Articular chondrocyte of knee joint (primary cell): Measurements from ENCODE around the gene SELENOH. TPM values are rescaled to one million over a fixed set of nuclear protein-coding genes. Genes with fewer than 3 reads are reported as not detected.

Experiments
- small RNA-seq: library from RNA; depleted of rRNA; stranded (forward); fragments of <200 nt; gene quantifications from one replicate; pipeline ENCODE3, GENCODE V24; 2012
- total RNA-seq: library from RNA; depleted of rRNA; stranded (reverse); fragments of >200 nt; gene quantifications from 2 replicates; pipeline ENCODE4 v1.2.3, GENCODE V29; 2012

Gene SELENOH, protein sequence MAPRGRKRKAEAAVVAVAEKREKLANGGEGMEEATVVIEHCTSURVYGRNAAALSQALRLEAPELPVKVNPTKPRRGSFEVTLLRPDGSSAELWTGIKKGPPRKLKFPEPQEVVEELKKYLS
- total RNA-seq, result 59.8 and 69.5 TPM in 2 replicates

DNA sequence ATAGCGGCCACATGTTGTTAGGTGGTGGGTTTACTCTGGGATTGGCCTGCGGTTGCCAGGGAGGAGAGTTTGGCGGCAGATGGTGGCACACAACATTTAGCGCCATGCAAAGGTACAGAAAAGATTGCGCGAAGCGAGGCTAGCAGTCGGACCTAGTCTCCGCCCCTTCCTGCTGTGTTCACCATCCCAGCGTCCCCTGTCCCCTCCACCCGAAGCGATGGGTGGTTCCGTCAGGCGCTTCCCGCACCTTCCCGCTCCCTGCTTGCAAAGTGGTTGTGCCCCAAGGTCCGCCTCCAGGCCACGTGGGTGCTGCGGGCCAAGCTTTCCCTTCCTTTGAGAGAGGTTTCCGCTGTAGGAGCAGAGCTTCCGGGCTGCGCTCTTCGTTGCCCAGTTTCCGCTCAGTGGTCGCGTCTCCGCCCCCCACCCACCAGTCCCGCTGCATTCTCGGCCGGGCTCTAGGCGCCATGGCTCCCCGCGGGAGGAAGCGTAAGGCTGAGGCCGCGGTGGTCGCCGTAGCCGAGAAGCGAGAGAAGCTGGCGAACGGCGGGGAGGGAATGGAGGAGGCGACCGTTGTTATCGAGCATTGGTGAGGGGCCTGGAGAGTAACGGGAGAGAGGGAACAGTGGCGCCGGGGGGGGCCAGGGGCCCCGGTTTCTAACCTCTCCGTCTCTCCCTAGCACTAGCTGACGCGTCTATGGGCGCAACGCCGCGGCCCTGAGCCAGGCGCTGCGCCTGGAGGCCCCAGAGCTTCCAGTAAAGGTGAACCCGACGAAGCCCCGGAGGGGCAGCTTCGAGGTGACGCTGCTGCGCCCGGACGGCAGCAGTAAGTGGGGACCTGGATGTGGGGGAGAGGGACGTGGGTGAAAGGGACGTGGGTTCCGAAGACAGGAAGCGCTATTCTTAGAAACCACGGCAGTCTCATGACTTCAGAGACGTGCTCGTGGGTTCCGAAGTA is at the start of gene SELENOH:
Gene SELENOH, plus strand, starts transcription at position 360 of the 955 bp plus-strand sequence. Its CDS starts 105 bp downstream, at position 465.

DNA sequence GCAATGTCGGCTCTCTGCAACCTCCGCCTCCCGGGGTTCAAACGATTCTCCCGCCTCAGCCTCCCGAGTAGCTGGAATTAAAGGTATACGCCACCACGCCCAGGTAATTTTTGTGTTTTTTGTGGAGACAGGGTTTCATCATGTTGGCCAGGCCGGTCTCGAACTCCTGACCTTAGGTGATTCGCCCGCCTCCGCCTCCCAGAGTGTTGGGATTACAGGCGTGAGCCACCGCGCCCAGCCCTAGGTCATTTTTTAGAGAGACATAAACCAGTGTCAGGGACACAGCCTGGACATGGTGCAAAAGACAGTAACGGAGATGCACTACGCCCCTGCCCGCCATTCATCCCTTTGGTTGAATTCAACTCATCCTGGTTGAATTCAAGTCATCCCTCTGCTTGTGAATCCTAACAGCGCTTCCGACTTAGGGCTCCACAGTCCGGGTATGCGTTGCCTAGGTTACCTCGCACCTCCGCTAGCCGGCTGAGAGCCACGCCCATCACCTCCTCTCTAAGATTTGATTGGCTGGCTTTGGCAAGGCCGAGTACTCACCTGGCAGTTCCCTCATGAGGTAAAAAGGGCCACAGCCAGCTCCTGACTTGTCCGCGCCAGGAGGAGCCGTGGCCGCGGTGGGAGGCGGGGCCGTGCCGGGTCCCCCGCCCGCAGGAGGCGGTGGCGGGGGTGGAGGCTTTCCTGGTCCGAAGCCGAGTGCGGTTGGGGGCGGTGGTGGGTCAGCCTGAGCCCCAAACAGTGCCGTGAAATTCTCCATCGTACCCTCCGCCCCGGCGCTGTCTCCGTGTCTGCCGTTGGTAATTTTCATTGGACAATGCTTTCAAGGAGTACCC is 29.7 kb upstream of the SELENOH start, which contains the start of gene MED19:
Gene MED19, minus strand, starts transcription at position 802 of the 842 bp plus-strand sequence. Its CDS starts 36 bp downstream, at position 766.

DNA sequence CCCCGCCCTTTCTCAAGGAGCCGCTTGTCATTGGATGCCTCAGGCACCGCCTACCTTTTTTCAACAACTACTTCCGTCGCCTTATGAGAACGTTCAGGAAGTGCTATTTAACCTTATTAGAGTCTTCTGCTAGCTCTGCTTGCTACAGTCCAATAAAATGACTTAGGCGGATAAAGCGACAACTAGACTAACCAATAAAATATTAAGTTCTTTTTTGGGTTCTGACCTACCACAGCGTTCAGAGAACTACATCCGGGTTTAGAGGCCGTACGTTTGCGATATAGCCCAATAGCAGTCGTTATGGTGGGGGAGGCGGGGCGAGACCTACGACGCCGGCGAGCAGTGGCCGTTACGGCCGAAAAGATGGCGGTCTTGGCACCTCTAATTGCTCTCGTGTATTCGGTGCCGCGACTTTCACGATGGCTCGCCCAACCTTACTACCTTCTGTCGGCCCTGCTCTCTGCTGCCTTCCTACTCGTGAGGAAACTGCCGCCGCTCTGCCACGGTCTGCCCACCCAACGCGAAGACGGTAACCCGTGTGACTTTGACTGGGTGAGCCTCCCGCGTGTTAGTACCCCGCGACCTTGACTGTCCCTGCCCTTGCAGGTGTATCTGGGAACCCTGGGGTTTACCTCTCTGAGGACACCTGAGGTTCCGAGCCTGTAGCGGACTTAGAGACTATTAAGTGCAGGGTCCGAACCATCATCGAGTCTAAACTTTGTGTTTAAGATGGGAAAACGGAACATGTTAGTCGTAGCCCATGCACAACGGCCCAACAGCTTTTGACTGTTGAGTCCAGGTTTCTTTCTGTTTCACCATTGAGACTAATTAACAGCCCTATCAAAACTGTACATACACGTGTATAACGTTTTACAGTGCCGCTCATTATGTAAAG is 28.8 kb upstream of the SELENOH start, which contains the start of gene TMX2:
Gene TMX2, plus strand, starts transcription at position 338 of the 895 bp plus-strand sequence. Its CDS starts 26 bp downstream, at position 364.

DNA sequence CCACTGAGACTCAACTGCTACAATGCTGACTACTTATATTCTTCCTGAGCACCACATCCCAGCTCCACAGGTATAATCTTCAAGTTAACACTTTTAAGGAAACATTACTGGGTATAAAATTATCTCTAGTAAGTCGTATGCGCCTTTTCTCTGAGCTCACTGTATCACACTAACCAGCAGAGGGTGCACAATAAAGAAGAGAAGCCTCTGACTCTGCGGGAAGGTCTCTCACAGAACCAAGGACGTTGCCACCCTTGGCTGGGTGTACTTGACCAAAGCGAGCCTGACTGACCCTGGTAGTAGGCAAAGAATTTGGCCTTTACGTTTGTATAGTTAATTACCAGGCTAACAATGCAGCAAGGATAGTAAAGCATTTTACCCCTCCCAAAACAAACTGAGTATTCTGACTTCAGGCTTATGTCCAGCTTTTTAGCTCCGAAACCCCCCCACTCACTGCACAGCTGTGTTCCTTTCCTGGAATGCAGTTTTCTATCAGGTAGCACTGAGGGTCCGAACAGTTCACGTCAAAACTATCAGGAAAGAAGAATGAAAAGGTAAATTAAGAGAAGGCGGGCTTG is 10.5 kb downstream of the SELENOH start, which contains the start of gene BTBD18:
Gene BTBD18, minus strand, starts transcription at position 144 of the 578 bp plus-strand sequence. CDS start 631 bp downstream, outside the sequence.

DNA sequence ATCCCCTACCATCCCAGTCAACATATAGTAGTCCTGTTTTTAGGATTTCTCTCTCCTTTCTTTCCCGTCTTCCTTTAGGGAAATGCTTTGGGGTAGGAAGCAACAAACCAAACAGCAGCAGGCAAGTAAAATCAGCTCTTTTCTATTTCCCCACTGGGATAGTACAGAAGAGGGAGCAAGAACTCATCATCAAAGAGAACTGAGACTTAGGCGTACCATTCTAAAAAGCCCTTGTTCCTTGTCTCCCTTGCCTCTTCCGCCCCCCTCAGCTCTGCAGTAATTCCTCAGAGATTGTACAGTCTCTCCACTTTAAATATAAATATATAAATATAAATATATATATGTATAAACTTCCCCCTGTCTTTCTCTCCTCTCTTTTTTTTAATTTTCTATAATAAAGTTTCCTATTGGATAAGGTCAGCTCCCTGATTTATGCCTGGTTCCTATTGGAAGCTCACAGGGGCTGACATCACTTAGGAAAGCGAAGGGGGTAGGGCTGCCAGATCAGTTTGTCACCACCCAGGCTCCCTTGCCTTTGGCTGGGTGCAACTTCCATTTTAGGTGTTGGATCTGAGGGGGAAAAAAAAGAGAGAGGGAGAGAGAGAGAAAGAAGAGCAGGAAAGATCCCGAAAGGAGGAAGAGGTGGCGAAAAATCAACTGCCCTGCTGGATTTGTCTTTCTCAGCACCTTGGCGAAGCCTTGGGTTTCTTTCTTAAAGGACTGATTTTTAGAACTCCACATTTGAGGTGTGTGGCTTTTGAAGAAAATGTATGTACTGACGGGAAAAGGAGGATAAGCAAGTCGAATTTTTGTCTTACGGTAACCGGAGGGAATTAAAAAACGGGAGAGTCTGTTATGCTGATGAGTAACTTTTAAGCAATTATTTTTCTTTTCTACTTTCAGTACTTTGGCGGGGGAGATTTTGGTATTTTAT is 20.3 kb downstream of the SELENOH start, which contains the start of gene CTNND1:
Gene CTNND1, plus strand, starts transcription at position 502 of the 934 bp plus-strand sequence. CDS start 29,677 bp downstream, outside the sequence.

Small RNA genes within 50 kb of the gene (small RNA-seq; reads per million reads assigned to genes)
- not detected for gene AP001931.1
- not detected for gene TMX2-CTNND1

Other genes starting within 250 kb of the SELENOH start
- 12.0 and 14.5 TPM in 2 replicates for gene SLC43A1, start 225.8 kb upstream of the SELENOH start, total RNA-seq
- 22.7 and 34.0 TPM in 2 replicates for gene TIMM10, start 210.7 kb upstream of the SELENOH start, total RNA-seq
- not detected in 2 replicates for gene SMTNL1, start 203.9 kb upstream of the SELENOH start, total RNA-seq
- 49.2 and 49.5 TPM in 2 replicates for gene UBE2L6, start 173.8 kb upstream of the SELENOH start, total RNA-seq
- 19.6 and 31.0 TPM in 2 replicates for gene SERPING1, start 143.8 kb upstream of the SELENOH start, total RNA-seq
- gene YPEL4, start 91.6 kb upstream of the SELENOH start, total RNA-seq, result 0.26 and 0.65 TPM in 2 replicates
- gene CLP1, start 83.7 kb upstream of the SELENOH start, total RNA-seq, result 11.4 and 12.8 TPM in 2 replicates
- 42.3 and 44.3 TPM in 2 replicates for gene ZDHHC5, start 73.4 kb upstream of the SELENOH start, total RNA-seq
- gene MED19, start 29.3 kb upstream of the SELENOH start, total RNA-seq, result 13.7 and 15.4 TPM in 2 replicates
- 52.7 and 53.2 TPM in 2 replicates for gene TMX2, start 28.9 kb upstream of the SELENOH start, total RNA-seq
- not detected in 2 replicates for gene BTBD18, start 10.3 kb downstream of the SELENOH start, total RNA-seq
- 121 and 135 TPM in 2 replicates for gene CTNND1, start 20.3 kb downstream of the SELENOH start, total RNA-seq